B cell (primary cell): ENCODE results near the gene PDE6H. TPM values are rescaled to one million over a fixed set of nuclear protein-coding genes. Genes with fewer than 3 reads are reported as not detected.

Source experiments
- ATAC-seq: fragments of 200-7000 bp; cut with Tn5 transposase; one replicate; pipeline ENCODE4 v1.10.0; 2021; ENCODE audit warnings: low read depth, mild to moderate bottlenecking, moderate number of reproducible peaks, moderate library complexity
- CTCF ChIA-PET: fragments of 350-600 bp; sonication (Branson Sonifier 250); formaldehyde crosslinking; loops from one replicate; lab custom pipeline; 2021; ENCODE audit warnings: antibody characterized with exemption, inconsistent platforms; lab: Charles Lee
- POLR2A ChIA-PET: fragments of 350-600 bp; sonication (Branson Sonifier 250); formaldehyde crosslinking; loops from one replicate; lab custom pipeline; 2021; ENCODE audit warnings: antibody characterized with exemption; lab: Charles Lee
- DNase-seq: peaks from one replicate; pipeline ENCODE4 v3.0.0; 2013
- H2AFZ ChIP-seq: 2 replicates; pipeline ENCODE4 v1.6.1; 2012; ENCODE audit warnings: mild to moderate bottlenecking, low read depth, low read length; ENCODE audit not compliant: insufficient read depth, poor library complexity, severe bottlenecking
- H3K27ac ChIP-seq, 2 donors: 1 replicate in 1 of 2; 2 replicates in 1 of 2; pipeline ENCODE4 v1.5.1; 2012 to 2013; ENCODE audit warnings: low read length in 2 of 2, mild to moderate bottlenecking in 2 of 2, moderate library complexity in 1 of 2
- H3K27me3 ChIP-seq, 4 experiments: fragments of 200-600 bp in 1 of 4; sonication (generic) in 1 of 4; replicated peaks in 1 of 4; 1 replicate in 2 of 4; 2 replicates in 2 of 4; pipeline versions ENCODE4 v1.6.1 to v1.7.0; 2013 to 2016; ENCODE audit warnings: low read length in 3 of 4, mild to moderate bottlenecking in 2 of 4, mixed read lengths in 1 of 4, moderate library complexity in 1 of 4; ENCODE audit not compliant: insufficient read depth in 4 of 4, control insufficient read depth in 3 of 4; ENCODE audit errors: control extremely low read depth in 1 of 4
- H3K36me3 ChIP-seq, 2 experiments: replicated peaks in 1 of 2; 1 replicate in 1 of 2; 2 replicates in 1 of 2; pipeline versions ENCODE4 v1.6.1 to v1.7.1; 2013; ENCODE audit warnings: low read length in 1 of 2; ENCODE audit not compliant: insufficient read depth in 2 of 2, control insufficient read depth in 1 of 2; ENCODE audit errors: control extremely low read depth in 1 of 2, extremely low read depth in 1 of 2
- H3K4me1 ChIP-seq, 2 donors: fragments of 200-600 bp in 1 of 2; sonication (generic) in 1 of 2; 1 replicate in 1 of 2; 2 replicates in 1 of 2; pipeline versions ENCODE4 v1.5.1 to v1.6.1; 2013 to 2017; ENCODE audit warnings: low read length in 2 of 2; ENCODE audit not compliant: control insufficient read depth in 2 of 2, insufficient read depth in 2 of 2
- H3K4me2 ChIP-seq: replicated peaks from 2 replicates; pipeline ENCODE3; 2012; ENCODE audit warnings: mild to moderate bottlenecking, low read depth, low read length; ENCODE audit not compliant: poor library complexity, severe bottlenecking
- H3K4me3 ChIP-seq, 5 experiments: fragments of 200-600 bp in 1 of 5; sonication (generic) in 1 of 5; 1 replicate in 3 of 5; 2 replicates in 2 of 5; pipeline versions ENCODE4 v1.5.1 to v1.7.0; 2011 to 2016; ENCODE audit warnings: low read length in 4 of 5, mild to moderate bottlenecking in 4 of 5, low read depth in 2 of 5, control low read depth in 1 of 5, moderate library complexity in 1 of 5; ENCODE audit not compliant: insufficient read depth in 1 of 5; ENCODE audit errors: control extremely low read depth in 1 of 5, extremely low read depth in 1 of 5
- H3K79me2 ChIP-seq: fragments of 200-600 bp; sonication (generic); one replicate; pipeline ENCODE4 v1.6.0; 2016; ENCODE audit warnings: low read length; ENCODE audit not compliant: control insufficient read depth, insufficient read depth
- H3K9ac ChIP-seq: fragments of 200-600 bp; sonication (generic); 2 replicates; pipeline ENCODE4 v1.6.1; 2017; ENCODE audit warnings: mild to moderate bottlenecking, low read length, moderate library complexity
- H3K9me3 ChIP-seq, 3 donors: one replicate each; pipeline versions ENCODE4 v1.6.1 to v1.7.1; 2013; ENCODE audit warnings: low read length in 2 of 3; ENCODE audit not compliant: control insufficient read depth in 2 of 3, insufficient read depth in 1 of 3; ENCODE audit errors: control extremely low read depth in 1 of 3
- H4K20me1 ChIP-seq: 2 replicates; pipeline ENCODE4 v1.6.0; 2012; ENCODE audit warnings: mild to moderate bottlenecking, low read length; ENCODE audit not compliant: insufficient read depth, control insufficient read depth, poor library complexity, severe bottlenecking
- H3K27ac Mint-ChIP-seq: one replicate; pipeline ENCODE4 v1.8.0; 2021; ENCODE audit warnings: mixed read lengths
- H3K27me3 Mint-ChIP-seq: one replicate; pipeline ENCODE4 v1.8.0; 2021; ENCODE audit warnings: mixed read lengths
- H3K4me1 Mint-ChIP-seq: one replicate; pipeline ENCODE4 v1.8.0; 2021; ENCODE audit warnings: mixed read lengths
- H3K4me3 Mint-ChIP-seq: one replicate; pipeline ENCODE4 v1.8.0; 2021; ENCODE audit warnings: mixed read lengths
- H3K9me3 Mint-ChIP-seq: one replicate; pipeline ENCODE4 v1.8.0; 2022; ENCODE audit warnings: mixed read lengths; ENCODE audit not compliant: insufficient read depth
- EZH2 ChIP-seq: IDR thresholded peaks from 2 replicates; pipeline ENCODE4 v1.6.1; 2012; ENCODE audit warnings: borderline replicate concordance, low read depth, mild to moderate bottlenecking, moderate library complexity, low read length; ENCODE audit not compliant: insufficient read depth, poor library complexity, severe bottlenecking
- WGBS: methylation state at CpG from one replicate; pipeline ENCODE4 v1.1.5; 2013; ENCODE audit warnings: missing lambda C conversion rate; ENCODE audit not compliant: insufficient coverage; 5-methylcytosine and 5-hydroxymethylcytosine counted together
- intact Hi-C: fragments of 100-400 bp; cut with micrococcal nuclease; formaldehyde crosslinking; loops from one replicate; pipeline ENCODE4 v1.10.0; 2022
- polyA plus RNA-seq: library from polyadenylated mRNA; depleted of rRNA; stranded (reverse); fragments of >200 nt; gene quantifications from 2 replicates; pipeline ENCODE4 v1.2.3, GENCODE V29; 2012
- total RNA-seq, 2 donors: library from RNA; stranded (reverse); fragments of 120-200 nt in 1 of 2; gene quantifications; 1 replicate in 1 of 2; 2 replicates in 1 of 2; pipeline versions ENCODE4 v1.2.3 to v1.2.4, GENCODE V29; 2013 to 2022
- TF ChIP-seq, protein P1 (sequence below): fragments of 200-600 bp; IDR thresholded peaks from one replicate; pipeline ENCODE4 v1.8.0; 2022; ENCODE audit warnings: antibody characterized with exemption, mild to moderate bottlenecking

The PDE6H gene
- total and polyA plus RNA-seq, 2 donors (not counting 1 experiment from before 2014, with no cell fraction given), result not detected

DNA sequence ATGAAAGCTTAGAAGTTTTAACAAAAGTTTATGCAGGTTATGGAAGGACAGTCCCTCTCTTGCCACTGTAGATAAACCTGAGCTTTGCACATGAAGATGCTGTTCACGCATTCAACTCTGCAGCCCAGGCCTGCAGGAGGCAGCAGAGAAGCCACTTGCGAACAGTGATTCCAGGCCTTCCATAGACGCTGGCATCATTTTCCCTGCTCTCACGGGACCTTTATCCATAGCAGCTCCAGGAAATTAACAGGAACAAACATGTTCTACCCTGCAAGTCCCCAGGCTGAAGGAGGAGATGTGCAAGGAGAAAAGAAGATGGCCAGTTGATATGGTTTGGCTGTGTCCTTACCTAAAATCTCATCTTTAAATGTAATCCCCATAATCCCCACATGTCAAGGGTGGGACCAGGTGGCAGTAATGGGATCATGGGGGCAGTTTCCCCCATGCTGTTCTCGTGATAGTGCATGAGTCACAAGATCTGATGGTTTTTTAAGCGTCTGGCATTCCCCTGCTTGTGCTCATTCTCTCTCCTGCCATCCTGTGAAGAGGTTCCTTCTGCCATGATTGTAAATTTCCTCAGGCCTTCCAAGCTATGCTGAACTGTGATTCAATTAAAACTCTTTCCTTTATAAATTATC is 36.5 kb upstream of the PDE6H start:
- no peaks in the 10 kb centered on the region for H3K27me3 Mint-ChIP-seq
- H3K4me3 ChIP-seq, result no peak overlapping the region
- ChIA-PET POLR2A (no interaction called here), CTCF (interaction anchor here (0.8 to 4.9 kb wide), 6 partner anchors 49 to 750 kb away, joined by 3 to 60 read pairs (median 4); no protein-coding TSS in a partner anchor)
- WGBS, result 94% methylated on average over 5 of the region's 6 CpGs
- peaks cover 0 to 8% (median 0%) of the 10 kb centered on the region in 3 donors for H3K9me3 ChIP-seq
- H3K4me1 ChIP-seq, result peaks cover 11 to 19% of the 10 kb centered on the region in 2 donors
- TF ChIP-seq, protein P1, sequence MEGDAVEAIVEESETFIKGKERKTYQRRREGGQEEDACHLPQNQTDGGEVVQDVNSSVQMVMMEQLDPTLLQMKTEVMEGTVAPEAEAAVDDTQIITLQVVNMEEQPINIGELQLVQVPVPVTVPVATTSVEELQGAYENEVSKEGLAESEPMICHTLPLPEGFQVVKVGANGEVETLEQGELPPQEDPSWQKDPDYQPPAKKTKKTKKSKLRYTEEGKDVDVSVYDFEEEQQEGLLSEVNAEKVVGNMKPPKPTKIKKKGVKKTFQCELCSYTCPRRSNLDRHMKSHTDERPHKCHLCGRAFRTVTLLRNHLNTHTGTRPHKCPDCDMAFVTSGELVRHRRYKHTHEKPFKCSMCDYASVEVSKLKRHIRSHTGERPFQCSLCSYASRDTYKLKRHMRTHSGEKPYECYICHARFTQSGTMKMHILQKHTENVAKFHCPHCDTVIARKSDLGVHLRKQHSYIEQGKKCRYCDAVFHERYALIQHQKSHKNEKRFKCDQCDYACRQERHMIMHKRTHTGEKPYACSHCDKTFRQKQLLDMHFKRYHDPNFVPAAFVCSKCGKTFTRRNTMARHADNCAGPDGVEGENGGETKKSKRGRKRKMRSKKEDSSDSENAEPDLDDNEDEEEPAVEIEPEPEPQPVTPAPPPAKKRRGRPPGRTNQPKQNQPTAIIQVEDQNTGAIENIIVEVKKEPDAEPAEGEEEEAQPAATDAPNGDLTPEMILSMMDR, result no peak
- TF ChIP-seq EZH2, result no peak
- no peak overlapping the region for H3K4me3 Mint-ChIP-seq
- intact Hi-C loops, result loop anchor here (2.0 kb wide), 1 partner anchor 58 kb away; no protein-coding TSS in a partner anchor
- peaks cover 2% of the 10 kb centered on the region for H3K9me3 Mint-ChIP-seq
- H3K79me2 ChIP-seq, result peaks cover 22% of the 10 kb centered on the region
- DNase-seq, result no peak
- H3K27ac ChIP-seq, result no peak overlapping the region
- no peaks in the 10 kb centered on the region for H3K27me3 ChIP-seq
- H3K27ac Mint-ChIP-seq, result peak overlapping the region; percentile 33
- no peak overlapping the region for H3K4me2 ChIP-seq
- H3K9ac ChIP-seq, result no peak overlapping the region
- H4K20me1 ChIP-seq, result no peaks in the 10 kb centered on the region
- H3K36me3 ChIP-seq, result peaks cover 19 to 60% of the 10 kb centered on the region in 2 experiments
- H3K4me1 Mint-ChIP-seq, result peaks cover 28% of the 10 kb centered on the region
- ATAC-seq, result no peak
- no peak overlapping the region for H2AFZ ChIP-seq

- 100% methylated on average over 2 of the region's 3 CpGs for WGBS
- ChIA-PET POLR2A (no interaction called here), CTCF (interaction anchor here (0.8 to 4.9 kb wide), 6 partner anchors 11 to 751 kb away, joined by 3 to 60 read pairs (median 6); no protein-coding TSS in a partner anchor)
- Mint-ChIP-seq H3K9me3 (peaks cover 2% of the 10 kb centered on the region), H3K27ac (peak overlapping the region; percentile 63), H3K4me3 (no peak overlapping the region), H3K4me1 (peaks cover 28% of the 10 kb centered on the region), H3K27me3 (no peaks in the 10 kb centered on the region)
- peaks cover 22% of the 10 kb centered on the region for H3K79me2 ChIP-seq
- peaks cover under 1% of the 10 kb centered on the region for H4K20me1 ChIP-seq
- H3K9ac ChIP-seq, result no peak overlapping the region
- no peaks in the 10 kb centered on the region for H3K27me3 ChIP-seq
- H3K4me1 ChIP-seq, result peaks cover 11 to 19% of the 10 kb centered on the region in 2 donors
- peak overlapping the region in 1 of 2 donors; percentile 14 for H3K27ac ChIP-seq
- peaks cover 16 to 60% of the 10 kb centered on the region in 2 experiments for H3K36me3 ChIP-seq
- H2AFZ ChIP-seq, result no peak overlapping the region
- intact Hi-C loops, result loop anchor here (2.0 kb wide), 1 partner anchor 58 kb away; no protein-coding TSS in a partner anchor
- ATAC-seq, result no peak
- TF ChIP-seq, protein P1, result no peak
- no peak for TF ChIP-seq EZH2
- H3K4me3 ChIP-seq, result no peak overlapping the region
- H3K4me2 ChIP-seq, result no peak overlapping the region
- H3K9me3 ChIP-seq, result peaks cover 0 to 8% (median 0%) of the 10 kb centered on the region in 3 donors
- no peak for DNase-seq
Observed at GRCh38 chr12:14937014-14937413, 35.8 kb upstream of the PDE6H start.
